B cell (primary cell): ENCODE measurements around the gene L3MBTL4.

Source experiments
- CTCF ChIP-seq: fragments of 200-600 bp; IDR thresholded peaks from one replicate; pipeline ENCODE4 v1.8.0; 2022; ENCODE audit warnings: antibody characterized with exemption, mild to moderate bottlenecking
- EZH2 ChIP-seq: IDR thresholded peaks from 2 replicates; pipeline ENCODE4 v1.6.1; 2012; ENCODE audit warnings: borderline replicate concordance, low read depth, mild to moderate bottlenecking, moderate library complexity, low read length; ENCODE audit not compliant: insufficient read depth, poor library complexity, severe bottlenecking

DNA sequence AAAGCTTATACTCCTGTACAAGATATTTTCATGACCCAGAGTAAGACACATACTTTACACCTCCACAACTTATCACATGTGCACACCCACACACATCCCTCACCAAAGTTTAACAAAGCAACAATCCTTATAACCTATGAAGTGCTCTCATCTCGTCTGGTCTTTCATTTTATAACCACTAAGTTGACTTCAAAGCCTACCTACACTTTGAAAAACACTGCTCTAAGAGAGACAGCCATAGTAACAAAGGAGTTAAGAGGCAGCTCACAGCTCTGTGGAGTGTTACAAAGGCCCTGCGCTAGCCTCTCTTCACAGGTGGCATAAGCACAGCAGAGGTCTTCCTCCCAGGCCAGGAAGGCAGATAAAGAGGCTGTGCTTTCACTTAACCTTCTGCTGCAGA is 449.7 kb downstream of the L3MBTL4 start:
- no peak for TF ChIP-seq CTCF
- TF ChIP-seq EZH2: no peak
